SKM-1 treated with dmso at 0.1 percent for 144 hours (cell line): Measurements from ENCODE around the gene STAG1.
"Not testable (repeated sequence)": the region's sequence is repeated elsewhere in the genome, so short reads cannot be mapped to it uniquely, and the experiment has no call there.

ENCODE experiments used
- DNase-seq: peaks from one replicate; lab custom pipeline; 2025; ENCODE audit not compliant: unreplicated experiment; lab: John Stamatoyannopoulos, UW

STAG1 gene

DNA sequence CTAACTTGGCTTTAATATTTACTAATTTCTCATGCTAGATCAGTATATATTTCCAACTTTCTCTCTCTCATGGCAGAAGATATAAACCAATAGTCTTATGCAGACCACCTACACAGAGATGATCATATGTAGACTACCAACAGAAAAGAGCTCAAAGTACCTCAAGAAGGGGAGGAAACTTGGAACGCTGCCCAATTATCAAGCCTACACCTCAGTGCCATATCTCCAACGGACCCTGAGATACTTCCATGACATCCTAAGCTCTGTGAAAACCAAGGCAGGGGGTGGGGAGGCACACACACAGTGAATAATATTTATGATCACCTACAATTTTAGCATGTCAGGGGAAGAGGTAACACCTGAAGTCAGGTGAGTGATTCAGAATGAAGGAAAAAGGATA is 100.6 kb downstream of the STAG1 start:
- DNase-seq: no peak

GRCh38 chr3:136650461-136650860 is 101.7 kb downstream of the STAG1 start:
- DNase-seq: no peak

- DNase-seq: no peak
Observed at GRCh38 chr3:136645915-136646314, 106.3 kb downstream of the STAG1 start.

- DNase-seq: no peak
Observed at GRCh38 chr3:136644212-136644611, 108.0 kb downstream of the STAG1 start.

- DNase-seq: not testable (repeated sequence)
Observed at GRCh38 chr3:136643380-136643779, 108.8 kb downstream of the STAG1 start.

DNA sequence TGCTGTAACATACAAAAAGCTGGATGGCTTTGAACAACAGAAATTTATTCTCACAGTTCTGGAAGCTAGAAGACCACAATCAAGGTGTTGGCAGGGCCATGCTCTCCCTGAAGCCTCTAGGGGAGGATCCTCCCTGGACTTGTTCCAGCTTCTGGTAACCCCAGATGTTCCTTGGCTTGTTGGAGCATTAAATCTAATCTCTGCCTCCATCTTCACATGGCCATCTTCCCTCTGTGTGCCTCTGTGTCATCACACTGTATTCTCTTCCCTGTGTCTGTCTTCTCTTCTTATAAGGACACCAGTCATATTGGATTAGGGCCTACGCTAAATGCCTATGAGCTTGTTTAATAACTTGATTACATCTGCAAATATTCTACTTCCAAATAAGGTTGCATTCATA is 109.5 kb downstream of the STAG1 start:
- DNase-seq: no peak

DNA sequence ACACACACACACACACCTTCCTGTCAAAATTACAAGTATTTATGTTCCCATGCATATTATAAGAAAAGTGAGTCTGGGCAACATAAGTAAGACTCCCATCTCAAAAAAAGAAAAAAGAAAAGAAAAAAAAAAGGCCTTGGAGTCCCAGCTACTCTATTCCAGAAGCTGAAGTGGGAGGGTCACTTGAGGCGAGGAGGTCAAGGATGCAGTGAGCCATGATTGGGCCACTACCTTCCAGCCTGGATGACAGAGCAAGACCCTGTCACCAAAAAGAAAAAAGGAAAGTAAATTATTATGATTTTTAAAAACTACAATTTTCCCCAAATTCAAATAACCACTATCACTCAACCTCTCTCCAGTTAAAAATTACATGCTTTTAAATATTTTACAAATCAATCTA is 113.1 kb downstream of the STAG1 start:
- no peak for DNase-seq

DNA sequence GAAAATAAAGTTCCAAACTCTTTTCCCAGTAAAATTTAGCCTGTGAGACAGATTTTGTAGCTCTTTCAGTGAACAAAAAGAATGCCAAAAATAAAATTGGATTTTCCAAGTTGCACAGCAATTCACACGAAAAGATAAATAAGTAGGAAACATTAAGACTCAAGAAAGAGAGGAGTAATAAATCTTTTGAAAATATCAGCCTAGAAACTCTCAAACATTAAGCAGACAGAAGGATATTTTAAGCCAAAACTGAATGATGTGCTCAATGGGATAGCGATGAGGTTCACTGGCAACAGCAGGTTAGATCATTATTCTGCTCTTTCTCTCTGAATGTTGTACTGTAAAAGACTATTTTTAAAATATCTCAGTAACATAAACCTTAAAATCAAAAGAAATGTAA is 115.0 kb downstream of the STAG1 start:
- DNase-seq: no peak

- no peak for DNase-seq
Observed at GRCh38 chr3:136634821-136635220, 117.4 kb downstream of the STAG1 start.

DNA sequence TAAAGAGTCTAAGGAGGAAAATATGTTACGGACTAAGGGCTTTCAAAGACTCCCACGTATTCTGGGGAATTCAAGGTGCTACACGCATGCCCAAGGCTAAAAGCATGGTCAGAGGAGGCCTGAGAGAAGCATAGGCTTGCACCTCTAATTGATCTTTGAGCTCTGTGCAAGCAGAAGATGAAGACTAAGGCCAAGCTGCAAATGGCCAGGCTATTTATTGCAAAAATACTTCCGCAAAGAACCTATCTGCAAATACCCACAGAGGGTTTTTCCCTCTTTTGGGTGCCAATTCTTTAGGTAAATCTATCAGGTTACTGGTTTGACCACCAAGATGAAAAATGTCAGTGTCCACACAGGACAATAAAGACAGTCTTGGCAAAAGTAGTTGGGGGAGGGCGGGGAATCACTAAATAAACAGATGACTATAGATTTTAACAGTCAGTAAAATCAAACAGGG is 119.5 kb downstream of the STAG1 start:
- DNase-seq: no peak

DNA sequence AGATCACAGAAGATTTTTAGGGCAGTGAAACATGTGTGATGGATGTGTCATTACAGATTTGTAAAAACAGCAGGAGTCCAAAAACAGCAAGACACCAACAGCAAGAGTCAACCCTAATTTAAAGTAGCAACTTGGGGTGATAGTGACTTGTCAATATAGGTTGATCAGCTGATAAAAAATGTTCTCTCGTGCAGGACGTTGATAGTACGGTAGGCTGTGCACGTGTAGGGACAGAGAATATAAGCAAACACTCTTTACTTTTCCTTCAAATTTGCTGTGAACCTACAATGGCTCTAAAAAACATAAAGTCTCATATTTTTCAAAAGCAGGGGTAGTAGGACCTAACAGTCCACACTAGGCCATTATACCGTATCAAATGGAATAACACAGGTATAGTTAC is 120.8 kb downstream of the STAG1 start:
- no peak for DNase-seq

DNA sequence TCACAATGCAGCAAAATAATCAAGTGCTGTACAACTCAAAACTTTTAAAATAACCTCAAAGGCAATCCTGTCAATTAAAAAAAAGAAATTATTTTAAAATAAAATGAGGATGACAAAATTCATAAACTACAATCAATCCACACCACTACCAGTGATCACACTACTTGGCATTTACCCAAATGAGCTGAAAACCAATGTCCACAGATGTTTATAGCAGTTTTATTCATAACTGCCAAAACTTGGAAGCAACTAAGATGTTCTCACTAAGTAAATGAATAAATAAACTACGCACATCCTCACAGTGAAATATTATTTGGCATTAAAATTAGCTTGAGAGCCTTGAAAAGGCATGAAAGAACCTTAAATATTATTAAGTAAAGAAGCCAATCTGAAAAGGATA is 121.3 kb downstream of the STAG1 start:
- no peak for DNase-seq

DNA sequence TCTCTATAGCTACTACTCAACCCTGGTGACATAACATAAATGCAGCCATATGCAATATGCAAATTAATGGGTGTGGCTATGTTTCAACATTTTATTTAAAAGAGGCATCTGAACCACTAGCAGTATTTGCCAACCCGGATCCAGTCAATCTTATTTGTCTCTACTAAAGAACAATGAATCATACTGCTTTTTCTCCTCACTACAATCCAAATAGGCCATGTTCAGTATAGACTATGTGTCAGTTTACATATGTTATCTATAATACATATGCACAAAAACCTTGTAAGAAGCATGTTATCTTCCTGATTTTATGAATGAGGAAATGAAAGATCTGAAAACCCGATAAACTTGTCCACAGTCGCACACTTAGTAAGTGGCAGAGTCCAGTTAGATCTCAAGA is 125.7 kb downstream of the STAG1 start:
- DNase-seq: no peak

- no peak for DNase-seq
Observed at GRCh38 chr3:136624894-136625815, 127.0 kb downstream of the STAG1 start.

DNA sequence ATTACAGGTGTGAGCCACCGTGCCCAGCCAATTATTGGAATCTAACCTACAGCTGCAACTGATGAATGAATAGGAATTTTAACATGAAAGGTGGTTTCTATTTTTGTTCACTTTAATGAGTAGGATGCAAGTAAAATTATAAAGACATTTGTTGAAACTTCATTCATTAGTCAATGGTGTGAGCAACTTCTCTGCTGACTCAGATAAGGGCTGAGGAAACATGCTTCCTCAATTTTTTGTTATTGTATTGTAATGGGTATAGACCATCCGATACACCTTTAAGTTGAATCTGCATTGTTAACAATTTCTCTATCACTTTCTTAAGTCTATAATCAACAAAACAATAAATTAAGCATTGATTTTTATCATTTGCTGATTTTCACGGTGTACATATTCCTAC is 127.8 kb downstream of the STAG1 start:
- DNase-seq: peak; percentile 34

- DNase-seq: no peak
Observed at GRCh38 chr3:136621628-136622027, 130.6 kb downstream of the STAG1 start.

- no peak for DNase-seq
Observed at GRCh38 chr3:136620436-136620835, 131.7 kb downstream of the STAG1 start.

GRCh38 chr3:136617969-136618525 is 134.1 kb downstream of the STAG1 start:
- DNase-seq: not testable (repeated sequence)

GRCh38 chr3:136617198-136617597 is 135.0 kb downstream of the STAG1 start:
- no peak for DNase-seq

- no peak for DNase-seq
Observed at GRCh38 chr3:136612512-136612911, 139.7 kb downstream of the STAG1 start.

DNA sequence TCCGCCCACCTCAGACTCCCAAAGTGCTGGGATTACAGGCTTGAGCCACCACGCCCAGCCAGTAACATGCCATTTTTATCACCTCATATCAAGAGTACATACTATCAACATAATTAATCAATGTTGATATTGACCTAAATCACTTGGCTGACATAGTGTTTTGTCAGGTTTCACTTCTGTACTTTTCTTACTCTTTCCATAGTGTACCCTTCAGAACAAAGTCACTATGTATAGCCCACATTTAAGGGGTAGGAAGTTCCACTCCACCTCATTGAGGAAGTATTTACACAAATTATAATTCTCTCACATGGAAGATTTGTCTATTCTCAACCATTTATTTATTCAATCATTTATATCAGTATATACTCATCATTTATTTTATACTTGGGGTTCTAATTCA is 145.2 kb downstream of the STAG1 start:
- no peak for DNase-seq

GRCh38 chr3:136606216-136606615 is 146.0 kb downstream of the STAG1 start:
- DNase-seq: not testable (repeated sequence)
